GM18508 (cell line): Measurements from ENCODE around the gene SEC61A2.
"Not testable (repeated sequence)": the region's sequence is repeated elsewhere in the genome, so short reads cannot be mapped to it uniquely, and the experiment has no call there.

Experiments used
- ATAC-seq: cut with Tn5 transposase; IDR thresholded peaks from one replicate; pipeline ENCODE4 v1.9.1; 2021; ENCODE audit warnings: moderate number of reproducible peaks; ENCODE audit not compliant: insufficient read depth, unreplicated experiment

SEC61A2 gene

GRCh38 chr10:12129222-12130111 is at the start of gene SEC61A2:
Gene SEC61A2, plus strand, starts transcription at chr10:12129677. Its CDS starts 111 bp downstream, at chr10:12129788.
- peak; percentile 47 for ATAC-seq

- no peak for ATAC-seq
Measured at GRCh38 chr10:12081470-12081869, 48.0 kb upstream of the SEC61A2 start.

DNA sequence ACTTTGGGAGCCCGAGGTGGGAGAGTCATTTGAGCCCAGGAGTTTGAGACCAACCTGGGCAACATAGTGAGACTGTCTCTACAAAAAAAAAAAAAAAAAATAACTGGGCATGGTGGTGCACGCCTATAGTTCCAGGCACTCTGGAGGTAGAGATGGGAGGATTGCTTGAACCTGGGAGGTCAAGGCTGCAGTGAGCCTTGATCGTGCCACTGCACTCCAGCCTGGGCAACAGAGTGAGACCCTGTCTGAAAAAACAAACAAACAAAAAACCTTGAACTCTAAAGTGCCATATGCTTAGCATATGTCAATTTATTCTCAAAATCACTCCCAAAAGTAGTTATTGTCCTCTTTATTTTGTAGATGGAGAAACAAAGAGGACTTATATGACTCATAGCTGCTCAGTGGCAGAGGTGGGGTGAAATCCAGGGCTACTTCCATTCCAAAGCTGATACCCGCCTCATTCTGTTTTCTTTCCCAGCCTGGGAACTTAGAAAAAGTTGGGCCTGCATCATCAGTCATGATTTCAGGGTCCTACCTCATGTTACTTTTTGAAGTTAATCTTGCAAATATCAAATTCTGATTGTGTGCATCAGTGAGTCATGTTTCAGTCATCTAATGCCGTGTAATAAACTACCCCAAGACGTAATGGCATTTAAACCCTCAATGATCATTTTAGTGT is 47.5 kb upstream of the SEC61A2 start:
- no peak for ATAC-seq

DNA sequence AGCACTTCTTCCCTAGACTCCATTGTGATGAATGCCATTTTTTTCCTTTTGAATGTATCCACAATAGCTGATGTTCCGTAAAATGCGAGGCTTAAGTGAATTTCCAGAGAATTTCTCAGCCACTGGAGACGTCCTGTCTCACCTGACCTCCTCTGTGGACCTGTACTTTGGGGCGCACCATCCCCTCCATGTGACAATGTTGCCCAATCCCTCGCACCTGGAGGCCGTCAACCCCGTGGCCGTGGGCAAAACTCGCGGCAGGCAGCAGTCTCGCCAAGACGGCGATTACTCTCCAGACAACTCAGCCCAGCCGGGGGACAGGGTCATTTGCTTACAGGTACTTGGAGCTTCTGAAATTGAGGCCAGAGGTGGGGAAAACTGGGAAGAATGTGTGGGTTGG is 40.6 kb upstream of the SEC61A2 start:
- no peak for ATAC-seq

DNA sequence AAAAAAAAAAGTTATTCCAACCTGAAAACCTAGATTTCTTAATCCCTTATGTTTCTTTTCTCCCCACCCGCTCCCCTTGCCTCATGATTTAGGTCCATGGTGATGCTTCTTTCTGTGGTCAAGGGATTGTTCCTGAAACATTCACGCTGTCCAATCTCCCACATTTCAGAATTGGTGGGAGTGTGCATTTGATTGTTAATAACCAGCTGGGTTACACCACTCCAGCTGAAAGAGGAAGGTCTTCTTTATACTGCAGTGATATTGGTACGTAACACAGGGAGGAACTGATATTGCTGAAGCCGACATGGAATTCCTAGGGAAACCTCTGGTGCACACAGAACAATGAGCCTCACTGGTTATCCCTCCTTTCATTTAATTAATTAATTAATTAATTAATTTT is 38.1 kb upstream of the SEC61A2 start:
- no peak for ATAC-seq

DNA sequence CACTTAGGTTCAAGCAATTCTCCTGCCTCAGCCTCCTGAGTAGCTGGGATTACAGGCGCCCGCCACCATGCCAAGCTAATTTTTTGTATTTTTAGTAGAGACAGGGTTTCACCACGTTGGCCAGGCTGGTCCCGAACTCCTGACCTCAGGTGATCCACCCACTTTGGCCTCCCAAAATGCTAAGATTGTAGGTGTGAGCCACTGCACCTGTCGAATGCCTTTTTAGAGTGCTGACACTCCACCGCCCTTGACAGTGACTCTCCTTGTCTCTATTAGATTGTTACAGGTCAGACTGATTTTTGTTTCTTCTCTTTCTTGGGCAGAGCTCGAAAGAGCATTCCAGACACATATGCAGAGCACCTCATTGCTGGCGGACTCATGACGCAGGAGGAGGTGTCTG is 32.1 kb upstream of the SEC61A2 start:
- not testable (repeated sequence) for ATAC-seq

DNA sequence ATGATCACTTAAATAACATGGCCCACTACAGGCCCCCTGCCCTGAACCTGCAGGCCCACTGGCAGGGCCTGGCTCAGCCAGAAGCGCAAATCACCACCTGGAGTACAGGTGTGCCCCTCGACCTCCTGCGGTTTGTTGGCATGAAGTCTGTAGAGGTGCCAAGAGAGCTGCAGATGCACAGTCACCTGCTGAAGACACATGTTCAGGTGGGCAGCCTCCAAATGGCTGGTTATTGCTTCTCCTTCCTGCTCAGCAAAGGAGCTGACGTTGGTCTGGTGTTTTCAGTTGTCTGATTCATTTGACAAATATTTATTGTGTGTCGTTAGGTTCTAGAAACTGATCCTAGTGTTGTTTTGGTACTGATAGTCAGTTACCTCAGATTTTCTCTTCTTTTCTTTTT is 31.7 kb upstream of the SEC61A2 start:
- ATAC-seq: no peak

GRCh38 chr10:12098966-12099365 is 30.5 kb upstream of the SEC61A2 start:
- no peak for ATAC-seq

DNA sequence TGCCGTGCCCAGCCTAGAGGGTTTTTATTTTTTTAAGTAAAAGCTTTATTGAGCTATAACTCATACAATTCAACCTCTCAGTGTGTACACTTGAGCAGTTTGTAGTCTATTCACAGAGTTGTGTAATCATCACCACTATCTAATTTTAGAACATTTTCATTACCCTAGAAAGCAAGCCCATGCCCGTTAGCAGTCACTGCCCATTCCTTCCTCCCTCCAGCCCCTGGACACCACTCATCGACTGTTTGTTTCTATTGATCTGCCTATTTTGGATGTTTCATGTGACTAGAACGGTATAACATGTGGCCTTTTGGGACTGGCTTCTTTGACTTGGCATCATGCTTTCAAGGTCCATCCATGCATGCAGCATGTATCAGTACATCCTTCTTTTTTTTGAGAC is 25.7 kb upstream of the SEC61A2 start:
- no peak for ATAC-seq

GRCh38 chr10:12107781-12108180 is 21.7 kb upstream of the SEC61A2 start:
- ATAC-seq: no peak

DNA sequence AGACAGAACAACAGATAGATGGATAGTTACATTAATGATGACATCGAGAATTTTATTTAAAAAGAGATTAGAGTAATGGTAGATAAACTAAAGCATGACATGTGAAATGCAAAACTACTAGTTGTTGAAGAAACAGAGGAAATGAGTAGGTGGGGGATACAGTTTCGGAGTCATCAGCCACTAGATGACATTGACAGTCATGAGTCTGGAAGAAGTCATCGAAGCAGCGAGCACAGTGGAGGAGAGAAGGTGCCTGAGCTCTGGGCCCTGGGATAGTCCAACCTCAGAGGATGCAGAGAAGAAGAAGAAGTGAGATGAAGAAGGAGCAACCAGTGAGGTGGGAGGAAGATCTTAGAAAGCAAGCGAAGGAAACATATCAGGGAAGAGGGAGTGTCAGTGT is 20.2 kb upstream of the SEC61A2 start:
- no peak for ATAC-seq

- no peak for ATAC-seq
Measured at GRCh38 chr10:12111528-12111927, 17.9 kb upstream of the SEC61A2 start.

- no peak for ATAC-seq
Measured at GRCh38 chr10:12113627-12114026, 15.8 kb upstream of the SEC61A2 start.

DNA sequence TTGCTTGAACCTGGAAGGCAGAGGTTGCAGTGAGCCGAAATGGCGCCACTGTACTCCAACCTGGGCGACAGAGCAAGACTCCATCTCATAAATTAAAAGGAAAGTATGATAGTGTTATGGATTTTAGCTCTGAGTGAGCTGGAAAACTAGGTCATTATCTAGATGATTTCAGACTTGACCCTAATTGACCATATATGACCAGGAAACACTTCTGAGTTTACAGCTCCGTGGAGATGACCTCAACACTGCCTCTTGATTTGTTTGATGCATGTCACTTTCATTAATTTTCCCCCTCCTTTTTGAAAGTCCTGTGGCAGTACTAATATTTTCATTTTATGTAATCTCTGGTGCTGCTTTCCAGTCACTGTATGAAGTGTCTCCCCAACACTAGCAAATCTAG is 7.8 kb upstream of the SEC61A2 start:
- ATAC-seq: no peak

DNA sequence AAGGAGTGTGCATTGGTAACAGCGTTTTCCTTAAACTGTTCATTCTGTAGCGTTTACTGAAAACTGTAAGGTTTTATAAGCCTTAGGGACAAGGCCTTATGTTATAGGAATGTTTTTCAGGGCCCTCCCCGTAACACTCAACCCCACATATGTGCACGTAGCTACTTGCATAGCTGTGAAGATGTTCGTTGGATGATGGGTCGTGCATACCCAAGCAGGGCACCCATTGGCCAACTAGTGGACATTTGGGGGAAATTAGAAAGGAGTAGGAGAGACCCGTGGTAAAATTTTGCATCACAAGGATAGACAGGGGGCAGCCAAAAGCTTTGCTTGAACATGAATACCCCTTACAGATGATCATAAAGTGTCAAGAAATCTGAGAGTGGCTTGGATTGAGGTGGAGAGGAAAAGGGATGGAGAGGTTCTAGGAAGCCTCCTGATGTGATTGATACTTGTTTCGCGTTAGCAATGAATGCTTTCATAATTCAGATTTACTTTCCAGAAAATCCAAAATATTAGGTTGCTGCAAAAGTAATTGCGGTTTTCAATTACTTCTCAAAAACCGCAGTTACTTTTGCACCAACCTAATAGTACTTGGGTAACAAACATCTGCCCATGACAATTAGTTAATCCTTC is 878 bp downstream of the SEC61A2 start:
- ATAC-seq: peak; percentile 52

GRCh38 chr10:12135631-12136030 is 6.2 kb downstream of the SEC61A2 start:
- ATAC-seq: no peak

GRCh38 chr10:12140038-12140437 is 10.6 kb downstream of the SEC61A2 start:
- no peak for ATAC-seq

DNA sequence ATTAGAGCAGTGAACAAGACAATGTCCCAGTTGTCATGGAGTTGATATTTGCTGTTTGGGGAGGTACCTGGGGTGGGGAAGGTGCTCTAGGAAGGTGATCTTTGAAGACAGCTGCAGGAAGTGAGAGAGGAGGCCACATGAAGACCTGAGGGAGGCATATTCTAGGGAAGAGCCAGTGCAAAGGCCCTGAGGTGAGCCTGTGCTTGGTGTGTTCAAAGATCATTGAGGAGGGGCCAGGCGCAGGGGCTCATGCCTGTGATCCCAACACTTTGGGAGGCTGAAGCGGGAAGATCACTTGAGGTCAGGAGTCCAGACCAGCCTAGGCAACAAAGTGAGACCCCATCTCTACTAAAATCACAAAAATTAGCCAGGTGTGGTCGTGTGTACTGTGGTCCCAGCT is 15.1 kb downstream of the SEC61A2 start:
- ATAC-seq: no peak

DNA sequence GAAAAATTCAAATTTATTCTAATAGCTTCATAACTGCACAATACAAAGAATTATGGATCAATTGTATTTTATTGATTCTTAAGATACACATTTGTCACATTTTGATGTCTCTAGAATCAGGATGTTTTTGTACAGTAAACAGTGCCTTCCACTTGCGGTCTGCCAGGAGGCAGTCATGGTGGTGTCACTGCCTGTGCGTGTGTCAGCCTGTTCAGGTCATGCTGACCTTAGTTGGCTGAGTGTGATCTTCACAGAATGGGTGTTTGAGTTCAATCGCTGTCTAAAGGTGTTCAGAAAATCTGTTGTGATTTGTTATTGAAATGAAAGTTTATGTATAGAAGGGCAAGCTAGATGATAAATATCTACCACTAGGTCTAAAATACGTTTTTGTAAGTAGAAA is 20.7 kb downstream of the SEC61A2 start:
- ATAC-seq: no peak

GRCh38 chr10:12154516-12154915 is 25.0 kb downstream of the SEC61A2 start:
- ATAC-seq: no peak
